Neural progenitor cell (in vitro differentiated cells): ENCODE results near the gene ST6GALNAC2. TPM values are rescaled to one million over a fixed set of nuclear protein-coding genes. Genes with fewer than 3 reads are reported as not detected.
A peak's percentile ranks its signal among the peaks of the same experiment; 100 is the strongest.

Source experiments
- DNase-seq: peaks from one replicate; pipeline ENCODE4 v3.0.0-alpha.2; 2016; ENCODE audit warnings: low spot score
- H2AFZ ChIP-seq: fragments of 200-600 bp; sonication (generic); replicated peaks from 2 replicates; pipeline ENCODE4 v1.6.1; 2016; ENCODE audit warnings: antibody characterized with exemption
- H3F3A ChIP-seq: fragments of 200-600 bp; sonication (generic); 2 replicates; pipeline ENCODE4 v1.6.1; 2016; ENCODE audit warnings: antibody characterized with exemption, low read depth
- H3K27ac ChIP-seq: fragments of 200-600 bp; sonication (generic); 2 replicates; pipeline ENCODE4 v1.5.1; 2016; ENCODE audit warnings: mild to moderate bottlenecking
- H3K27me3 ChIP-seq: fragments of 200-600 bp; sonication (generic); 2 replicates; pipeline ENCODE4 v1.6.1; 2016; ENCODE audit warnings: mild to moderate bottlenecking, moderate library complexity
- H3K36me3 ChIP-seq: fragments of 200-600 bp; sonication (generic); 2 replicates; pipeline ENCODE4 v1.5.1; 2016
- H3K4me1 ChIP-seq: fragments of 200-600 bp; sonication (generic); 2 replicates; pipeline ENCODE4 v1.6.1; 2016; ENCODE audit warnings: mixed run types
- H3K4me2 ChIP-seq: fragments of 200-600 bp; sonication (generic); 2 replicates; pipeline ENCODE4 v1.6.1; 2016
- H3K4me3 ChIP-seq: fragments of 200-600 bp; sonication (generic); 2 replicates; pipeline ENCODE4 v1.5.1; 2016
- H3K79me2 ChIP-seq: fragments of 200-600 bp; sonication (generic); 2 replicates; pipeline ENCODE4 v1.6.1; 2016; ENCODE audit warnings: low read depth
- H3K9ac ChIP-seq: fragments of 200-600 bp; sonication (generic); 2 replicates; pipeline ENCODE4 v1.6.1; 2016
- H3K9me3 ChIP-seq: fragments of 200-600 bp; sonication (generic); 2 replicates; pipeline ENCODE4 v1.5.1; 2016; ENCODE audit warnings: low read depth
- H4K20me1 ChIP-seq: fragments of 200-600 bp; sonication (generic); 2 replicates; pipeline ENCODE4 v1.6.1; 2016; ENCODE audit warnings: low read depth
- H3K27ac Mint-ChIP-seq: 3 replicates; pipeline ENCODE4 v1.8.0; 2021; ENCODE audit warnings: mixed read lengths
- H3K27me3 Mint-ChIP-seq: 2 replicates; pipeline ENCODE4 v1.8.0; 2022; ENCODE audit warnings: low read depth, mild to moderate bottlenecking, inconsistent platforms, moderate library complexity, mixed read lengths; ENCODE audit not compliant: insufficient read depth
- H3K36me3 Mint-ChIP-seq: 3 replicates; pipeline ENCODE4 v1.8.0; 2021; ENCODE audit warnings: mixed read lengths
- H3K4me1 Mint-ChIP-seq: 3 replicates; pipeline ENCODE4 v1.8.0; 2021; ENCODE audit warnings: mixed read lengths
- H3K4me3 Mint-ChIP-seq: 3 replicates; pipeline ENCODE4 v1.8.0; 2021; ENCODE audit warnings: mild to moderate bottlenecking, moderate library complexity, mixed read lengths
- H3K9me3 Mint-ChIP-seq: 3 replicates; pipeline ENCODE4 v1.8.0; 2020; ENCODE audit warnings: mixed read lengths
- CTCF ChIP-seq: fragments of 200-600 bp; sonication (generic); IDR thresholded peaks from 2 replicates; pipeline ENCODE4 v1.5.1; 2017; ENCODE audit warnings: antibody characterized with exemption, mild to moderate bottlenecking
- EZH2 ChIP-seq: fragments of 200-600 bp; sonication (generic); IDR thresholded peaks from 2 replicates; pipeline ENCODE4 v1.6.1; 2017; ENCODE audit warnings: antibody characterized with exemption, mild to moderate bottlenecking, moderate library complexity
- EZH2phosphoT487 ChIP-seq: fragments of 200-600 bp; sonication (generic); IDR thresholded peaks from 2 replicates; pipeline ENCODE4 v1.6.1; 2017; ENCODE audit warnings: antibody characterized with exemption
- total RNA-seq: library from RNA; depleted of rRNA; stranded (reverse); fragments of >200 nt; gene quantifications from 2 replicates; pipeline ENCODE4 v1.2.3, GENCODE V29; 2015; ENCODE audit warnings: low replicate concordance

The ST6GALNAC2 gene
- total RNA-seq, 1 donor from 2014 or later: not detected

DNA sequence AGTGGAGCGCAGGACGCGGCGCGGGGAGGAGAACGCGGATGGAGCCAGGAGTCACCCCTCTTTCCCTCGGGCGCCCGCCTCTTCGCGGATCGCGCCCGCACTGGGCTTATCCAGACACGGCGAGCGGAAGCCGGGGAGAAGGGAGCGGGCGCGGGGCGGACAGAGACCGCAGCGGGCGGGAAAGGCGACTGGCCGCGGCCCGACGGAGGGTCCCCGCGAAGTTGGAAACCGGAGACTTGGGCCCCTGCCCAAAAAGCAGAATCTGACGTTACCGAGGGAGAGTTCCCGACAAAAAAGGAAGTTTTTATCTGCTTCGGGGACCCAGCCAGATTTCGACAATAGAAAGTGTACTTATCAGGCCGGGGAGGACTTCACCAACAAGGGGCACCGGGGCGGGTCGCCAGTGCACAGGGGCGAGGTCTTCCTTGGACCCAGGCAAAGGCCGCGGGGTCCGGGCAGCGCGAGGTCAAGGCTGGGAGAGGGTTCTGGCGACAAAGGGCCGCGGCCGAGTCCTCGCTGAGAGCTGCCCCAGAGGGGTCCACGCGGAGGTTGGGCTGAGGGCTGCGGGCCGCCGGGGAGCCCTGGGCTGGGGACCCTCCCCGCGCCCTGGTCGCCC lies 519 bp downstream of the ST6GALNAC2 start:
- Mint-ChIP-seq H3K27me3 (peaks cover 62% of the 10 kb centered on the region), H3K36me3 (no peaks in the 10 kb centered on the region), H3K9me3 (peaks cover 11% of the 10 kb centered on the region), H3K4me3 (peak overlapping the region; percentile 73), H3K27ac (no peak overlapping the region), H3K4me1 (peaks cover 21% of the 10 kb centered on the region)
- no peak overlapping the region for H3K27ac ChIP-seq
- H3K79me2 ChIP-seq: no peaks in the 10 kb centered on the region
- no peaks in the 10 kb centered on the region for H3K36me3 ChIP-seq
- TF ChIP-seq EZH2phosphoT487 (peak; percentile 98), EZH2 (peak; percentile 99), CTCF (no peak)
- H2AFZ ChIP-seq: peak overlapping the region; percentile 71
- H3K4me2 ChIP-seq: peak overlapping the region; percentile 90
- no peak overlapping the region for H3K9ac ChIP-seq
- no peaks in the 10 kb centered on the region for H3K9me3 ChIP-seq
- H3K4me3 ChIP-seq: peak overlapping the region; percentile 44
- peaks cover 21% of the 10 kb centered on the region for H3F3A ChIP-seq
- peaks cover 31% of the 10 kb centered on the region for H4K20me1 ChIP-seq
- H3K4me1 ChIP-seq: peaks cover 31% of the 10 kb centered on the region
- peak; percentile 70 for DNase-seq
- H3K27me3 ChIP-seq: peaks cover 95% of the 10 kb centered on the region

GRCh38 chr17:76584427-76585032 lies 1.1 kb downstream of the ST6GALNAC2 start:
- Histone ChIP-seq H3K36me3 (no peaks in the 10 kb centered on the region), H4K20me1 (peaks cover 31% of the 10 kb centered on the region), H3F3A (peaks cover 21% of the 10 kb centered on the region), H3K79me2 (no peaks in the 10 kb centered on the region), H3K4me1 (peaks cover 31% of the 10 kb centered on the region), H3K4me2 (peak overlapping the region; percentile 90), H3K9ac (no peak overlapping the region), H3K27me3 (peaks cover 95% of the 10 kb centered on the region), H3K4me3 (peak overlapping the region; percentile 44), H2AFZ (peak overlapping the region; percentile 71), H3K27ac (no peak overlapping the region), H3K9me3 (no peaks in the 10 kb centered on the region)
- TF ChIP-seq EZH2phosphoT487 (no peak), EZH2 (no peak), CTCF (no peak)
- Mint-ChIP-seq H3K4me1 (peaks cover 21% of the 10 kb centered on the region), H3K27ac (no peak overlapping the region), H3K9me3 (peaks cover 10% of the 10 kb centered on the region), H3K27me3 (peaks cover 63% of the 10 kb centered on the region), H3K4me3 (peak overlapping the region; percentile 78), H3K36me3 (no peaks in the 10 kb centered on the region)
- DNase-seq: peak; percentile 60

GRCh38 chr17:76582660-76583059 lies 3.0 kb downstream of the ST6GALNAC2 start:
- Mint-ChIP-seq H3K4me3 (no peak overlapping the region), H3K27ac (no peak overlapping the region), H3K36me3 (no peaks in the 10 kb centered on the region), H3K9me3 (peaks cover 4% of the 10 kb centered on the region), H3K4me1 (peaks cover 16% of the 10 kb centered on the region), H3K27me3 (peaks cover 49% of the 10 kb centered on the region)
- Histone ChIP-seq H3K4me1 (peaks cover 31% of the 10 kb centered on the region), H3K4me3 (no peak overlapping the region), H3K9me3 (no peaks in the 10 kb centered on the region), H3K27me3 (peaks cover 97% of the 10 kb centered on the region), H4K20me1 (peaks cover 31% of the 10 kb centered on the region), H3K27ac (no peak overlapping the region), H3K4me2 (no peak overlapping the region), H3K36me3 (no peaks in the 10 kb centered on the region), H2AFZ (no peak overlapping the region), H3K9ac (no peak overlapping the region), H3F3A (peaks cover 21% of the 10 kb centered on the region), H3K79me2 (no peaks in the 10 kb centered on the region)
- TF ChIP-seq EZH2 (no peak), CTCF (no peak), EZH2phosphoT487 (no peak)
- DNase-seq: no peak
